Stimulated activated CD8-positive, alpha-beta memory T cell treated with anti-CD3 and anti-CD28 coated beads, Interleukin-12 subunit alpha, Interleukin-12 subunit beta, amount 100 ng/mL, for 24 hours (primary cell): Measurements from ENCODE around the gene FAM131C.
"Not testable (repeated sequence)": the region's sequence is repeated elsewhere in the genome, so short reads cannot be mapped to it uniquely, and the experiment has no call there.

Experiments
- DNase-seq: peaks from one replicate; pipeline ENCODE4 v3.0.0-alpha.2; 2020; ENCODE audit errors: extremely low read depth

FAM131C gene

GRCh38 chr1:16061266-16061665, 12.2 kb downstream of the FAM131C start:
- DNase-seq = no peak

GRCh38 chr1:16058394-16059120, 14.9 kb downstream of the FAM131C start:
- not testable (repeated sequence) for DNase-seq

GRCh38 chr1:16057314-16057915, 16.0 kb downstream of the FAM131C start:
- not testable (repeated sequence) for DNase-seq

GRCh38 chr1:16056521-16056912, 16.9 kb downstream of the FAM131C start:
- not testable (repeated sequence) for DNase-seq

GRCh38 chr1:16055613-16056520, 17.6 kb downstream of the FAM131C start:
- peak; percentile 58 for DNase-seq

- DNase-seq = no peak
Measured at GRCh38 chr1:16054598-16055540, 18.6 kb downstream of the FAM131C start.

- DNase-seq = no peak
Measured at GRCh38 chr1:16053781-16054502, 19.5 kb downstream of the FAM131C start.

GRCh38 chr1:16051949-16052348, 21.5 kb downstream of the FAM131C start:
- DNase-seq = not testable (repeated sequence)

- no peak for DNase-seq
Measured at GRCh38 chr1:16051039-16051438, 22.4 kb downstream of the FAM131C start.

- DNase-seq = no peak
Measured at GRCh38 chr1:16050328-16050727, 23.1 kb downstream of the FAM131C start.

GRCh38 chr1:16048573-16049189, 24.8 kb downstream of the FAM131C start:
- peak; percentile 16 for DNase-seq

- DNase-seq = no peak
Measured at GRCh38 chr1:16047791-16048475, 25.5 kb downstream of the FAM131C start.

- DNase-seq = no peak
Measured at GRCh38 chr1:16046842-16047241, 26.6 kb downstream of the FAM131C start.

GRCh38 chr1:16043950-16044349, 29.5 kb downstream of the FAM131C start:
- DNase-seq = no peak

- DNase-seq = no peak
Measured at GRCh38 chr1:16043521-16043920, 29.9 kb downstream of the FAM131C start, which contains the start of gene CLCNKB. CLCNKB (plus strand) TSS chr1:16043782; CDS start chr1:16044493, 711 bp downstream.

GRCh38 chr1:16042654-16043053, 30.8 kb downstream of the FAM131C start:
- DNase-seq = not testable (repeated sequence)

- no peak for DNase-seq
Measured at GRCh38 chr1:16042096-16042495, 31.4 kb downstream of the FAM131C start.

- no peak for DNase-seq
Measured at GRCh38 chr1:16041200-16041599, 32.3 kb downstream of the FAM131C start.

- DNase-seq = not testable (repeated sequence)
Measured at GRCh38 chr1:16039871-16040270, 33.6 kb downstream of the FAM131C start.

GRCh38 chr1:16038620-16038912, 34.9 kb downstream of the FAM131C start:
- no peak for DNase-seq
